NOMO-1 treated with dmso at 0.1 percent for 144 hours (cell line): ENCODE data around the gene NGF.

ENCODE experiments used
- DNase-seq: peaks from one replicate; lab custom pipeline; 2025; ENCODE audit not compliant: unreplicated experiment; lab: John Stamatoyannopoulos, UW

Gene NGF

GRCh38 chr1:115337276-115337632 is 795 bp downstream of the NGF start:
- DNase-seq = no peak

- no peak for DNase-seq
Observed at GRCh38 chr1:115336741-115337140, 1.3 kb downstream of the NGF start.

DNA sequence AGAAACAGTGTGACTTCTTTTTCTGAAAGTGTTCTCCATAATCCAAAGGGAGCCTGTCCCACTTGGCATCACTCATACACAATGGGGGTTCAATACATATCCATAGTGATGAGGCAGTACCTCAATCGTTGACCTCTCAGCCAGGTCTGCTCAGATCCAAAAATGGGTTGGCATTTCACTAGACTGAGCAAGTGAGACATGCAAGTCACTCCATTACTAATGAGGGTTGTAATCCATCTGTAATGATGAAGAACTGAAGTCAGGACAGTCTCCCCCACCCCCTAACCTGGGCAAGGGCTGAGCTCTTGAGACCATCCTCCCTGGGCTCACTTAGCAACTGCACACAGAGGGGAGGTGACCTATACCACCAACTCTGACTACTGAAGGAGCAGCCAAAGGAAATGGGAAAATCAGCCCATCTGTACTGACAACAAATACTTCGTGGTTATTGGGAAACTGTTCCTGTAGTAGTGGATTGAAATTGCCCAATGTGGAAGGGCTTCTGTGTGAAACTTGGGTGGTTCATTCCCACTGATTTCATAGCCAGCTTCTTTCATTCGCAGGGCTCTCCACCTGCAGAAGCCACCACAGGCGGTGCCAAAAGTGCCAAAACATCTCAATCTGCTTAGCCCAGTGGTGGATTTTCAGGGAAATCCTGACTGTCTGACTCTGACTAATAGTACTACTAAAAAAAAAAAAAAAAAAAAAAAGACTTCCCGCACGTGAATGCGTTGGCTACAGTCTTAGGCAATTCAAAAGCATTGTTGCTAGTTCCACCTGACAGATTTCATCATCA is 5.0 kb downstream of the NGF start:
- DNase-seq = peak; percentile 47

- DNase-seq = peak; percentile 3
Observed at GRCh38 chr1:115331558-115332331, 6.3 kb downstream of the NGF start.

DNA sequence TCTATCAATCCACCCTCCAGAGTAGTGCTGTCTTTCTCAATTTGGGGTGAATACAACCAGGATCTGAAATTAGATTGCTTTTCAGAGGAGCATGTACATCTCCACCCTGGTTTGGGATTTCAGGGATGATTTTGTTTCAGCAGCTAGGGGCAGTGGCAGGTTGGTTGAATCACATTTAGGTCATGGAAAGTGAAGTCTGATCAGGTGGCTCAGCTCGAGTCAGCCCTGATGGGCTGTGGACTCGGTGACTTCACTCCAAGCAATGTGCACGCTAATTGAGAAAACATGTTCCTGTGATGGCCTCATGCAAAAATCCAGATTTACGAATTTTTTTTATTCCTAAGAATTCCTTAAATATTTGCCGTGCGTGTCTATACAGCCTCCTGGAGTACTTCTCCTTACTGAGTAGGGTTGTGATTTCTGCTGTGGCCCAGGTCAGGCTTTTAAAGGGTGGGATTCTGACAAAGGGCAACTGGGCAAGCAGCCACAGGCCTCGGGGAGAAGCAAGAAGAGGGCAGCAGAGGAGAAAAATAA is 7.5 kb downstream of the NGF start:
- no peak for DNase-seq

DNA sequence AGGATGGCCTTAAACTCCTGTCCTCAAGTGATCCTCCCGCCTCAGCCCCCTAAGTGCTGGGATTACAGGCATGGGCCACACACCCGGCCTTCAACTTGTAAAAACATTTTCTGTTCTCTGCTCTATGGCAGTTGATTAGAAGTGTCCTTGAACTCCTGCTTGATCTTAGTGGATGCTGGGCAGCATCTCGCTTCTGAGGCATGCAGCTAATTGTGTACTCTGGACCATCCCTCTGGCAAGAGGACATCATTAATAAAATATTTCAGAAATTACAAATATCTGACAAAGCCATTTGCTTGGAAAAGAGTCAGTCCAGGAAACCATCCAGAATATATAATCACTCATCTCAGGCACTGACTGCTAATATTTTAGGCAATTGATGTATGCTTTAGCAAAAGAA is 8.1 kb downstream of the NGF start:
- DNase-seq = no peak

DNA sequence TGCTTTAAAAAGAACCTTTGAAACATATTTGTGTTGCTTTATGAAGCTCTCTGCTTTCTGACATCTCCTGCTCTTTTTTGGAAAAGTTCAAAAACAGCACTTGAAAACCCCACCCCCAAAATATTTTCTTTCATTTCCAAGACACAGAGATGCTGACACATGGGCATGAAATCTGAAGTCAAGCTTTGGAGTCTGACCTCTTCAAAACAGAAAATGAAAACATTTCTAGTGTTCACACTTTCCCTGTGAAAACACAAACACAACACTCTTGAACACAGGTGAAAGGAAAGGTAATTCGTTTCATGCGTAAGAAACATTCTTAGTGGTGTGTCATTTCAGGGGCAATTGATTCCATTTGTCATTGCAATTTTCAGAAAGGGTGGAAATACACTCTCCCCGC is 10.8 kb downstream of the NGF start:
- DNase-seq = no peak

GRCh38 chr1:115326419-115326818 is 11.6 kb downstream of the NGF start:
- no peak for DNase-seq

- no peak for DNase-seq
Observed at GRCh38 chr1:115325874-115326273, 12.2 kb downstream of the NGF start.

DNA sequence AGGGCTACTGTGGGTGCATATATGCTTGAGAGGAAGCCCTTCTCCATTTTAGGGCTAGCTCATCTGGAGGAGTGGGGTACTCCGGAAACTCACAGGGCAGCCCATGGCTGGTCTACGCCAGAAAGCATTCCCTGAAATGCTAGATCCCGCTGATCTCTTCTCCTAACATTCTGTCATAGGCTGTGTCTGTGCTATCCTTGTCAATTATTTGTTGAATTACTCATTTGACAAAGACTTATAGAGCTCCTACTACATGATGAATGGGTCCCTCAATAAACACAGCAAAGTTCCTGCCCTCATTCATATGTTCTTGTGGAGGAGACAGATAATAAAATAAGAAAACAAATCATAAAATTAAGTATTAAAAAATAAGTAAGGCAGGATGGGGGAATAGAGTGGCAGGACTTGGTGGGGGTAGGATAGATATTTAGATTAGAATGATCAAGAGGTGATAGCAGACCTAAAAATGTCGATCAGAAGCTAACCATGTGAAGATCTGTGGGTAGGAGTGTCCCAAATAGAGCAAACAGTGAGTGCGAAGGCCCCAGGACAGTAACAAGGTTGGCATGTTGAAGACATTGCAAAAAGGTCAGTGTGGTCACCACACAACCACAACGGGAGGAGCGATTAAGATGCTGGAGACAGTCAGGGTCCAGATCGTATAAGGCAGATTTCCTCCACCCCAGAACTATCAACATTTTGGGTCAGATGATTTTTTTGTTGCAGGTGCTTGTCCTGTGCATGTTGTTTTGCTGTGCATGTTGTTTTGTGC is 13.2 kb downstream of the NGF start:
- DNase-seq = no peak

DNA sequence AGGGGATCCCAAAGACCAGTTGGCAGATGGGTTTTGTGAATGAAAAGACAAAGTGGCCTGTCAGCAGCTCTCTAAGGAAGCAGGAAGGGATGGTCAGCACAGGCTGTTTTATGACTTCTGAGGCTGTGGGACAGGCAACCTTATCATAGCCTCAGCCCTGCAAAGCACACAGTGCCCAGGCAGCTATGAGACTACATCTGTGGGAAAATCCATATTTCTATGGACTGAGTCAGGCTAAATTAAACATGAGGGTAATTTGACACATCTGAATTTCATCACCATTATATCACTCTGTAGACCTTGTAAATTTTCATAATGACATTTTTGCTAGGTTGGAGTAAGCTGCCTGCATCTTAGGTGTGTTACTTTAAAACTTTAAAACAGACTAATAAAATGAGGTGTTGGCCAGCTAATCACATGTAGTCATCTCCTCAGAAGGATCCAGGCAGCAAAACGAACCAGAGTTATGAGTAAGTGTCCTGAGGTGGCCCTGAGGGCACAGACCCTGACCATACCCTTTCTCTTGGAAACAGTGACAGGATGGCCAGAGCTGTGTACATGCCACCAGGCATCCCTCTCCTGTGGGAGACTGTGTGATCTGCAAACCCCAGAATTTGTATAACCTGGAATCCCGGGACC is 14.6 kb downstream of the NGF start:
- DNase-seq = no peak

DNA sequence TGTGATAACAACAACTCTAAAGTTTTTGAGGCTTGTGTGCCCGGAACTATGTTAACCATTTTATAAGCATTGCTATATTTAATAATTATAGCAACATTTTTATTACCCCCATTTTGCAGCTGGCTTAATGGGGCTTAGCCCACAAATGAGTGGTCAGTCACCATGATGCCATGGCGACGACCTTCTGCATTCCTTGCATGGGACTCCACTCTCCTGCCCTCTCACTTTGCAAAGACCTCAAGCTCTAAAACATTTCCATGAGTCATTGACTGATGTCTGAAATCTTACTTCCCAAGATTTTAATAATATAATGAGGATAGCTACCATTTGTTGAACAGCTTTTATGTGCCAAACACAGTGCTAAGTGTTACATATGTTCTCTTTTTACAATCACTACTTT is 15.4 kb downstream of the NGF start:
- no peak for DNase-seq

DNA sequence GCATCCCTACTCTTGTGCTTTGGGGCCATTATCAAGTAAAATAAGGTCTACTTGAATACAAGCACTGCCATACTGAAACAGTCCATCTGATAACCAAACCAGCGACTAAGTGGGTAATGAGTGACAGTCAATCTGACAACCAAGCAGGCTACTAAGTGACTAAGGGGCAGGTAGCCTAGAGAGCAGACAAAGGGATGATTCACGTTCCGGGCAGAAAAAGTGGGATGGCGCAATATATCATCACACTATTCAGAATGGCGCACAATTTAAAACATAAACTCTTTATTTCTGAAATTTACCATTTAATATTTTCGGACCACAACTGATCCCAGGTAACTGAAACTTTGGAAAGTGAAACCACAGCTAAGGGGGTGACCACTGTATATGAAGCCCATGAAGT is 17.7 kb downstream of the NGF start:
- DNase-seq = no peak

DNA sequence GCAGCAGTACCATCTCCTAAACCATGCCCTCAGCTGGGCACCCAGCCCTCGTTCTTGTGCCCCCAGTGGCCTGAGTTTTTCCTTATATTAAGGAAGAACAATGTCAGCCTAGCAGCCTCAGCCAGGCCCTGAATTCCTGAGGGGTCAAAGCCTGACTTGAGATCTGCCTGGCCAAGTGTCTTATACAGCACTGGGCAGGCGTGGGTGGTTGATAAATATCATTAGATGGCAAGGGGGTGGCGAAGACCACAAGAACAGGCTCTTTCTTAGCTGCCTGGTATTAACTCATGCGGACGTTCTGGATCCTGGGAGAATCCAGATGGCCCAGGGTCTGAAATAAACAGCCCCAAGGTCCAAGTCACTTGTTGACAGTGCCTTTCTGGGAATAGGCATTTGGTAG is 18.3 kb downstream of the NGF start:
- DNase-seq = no peak

DNA sequence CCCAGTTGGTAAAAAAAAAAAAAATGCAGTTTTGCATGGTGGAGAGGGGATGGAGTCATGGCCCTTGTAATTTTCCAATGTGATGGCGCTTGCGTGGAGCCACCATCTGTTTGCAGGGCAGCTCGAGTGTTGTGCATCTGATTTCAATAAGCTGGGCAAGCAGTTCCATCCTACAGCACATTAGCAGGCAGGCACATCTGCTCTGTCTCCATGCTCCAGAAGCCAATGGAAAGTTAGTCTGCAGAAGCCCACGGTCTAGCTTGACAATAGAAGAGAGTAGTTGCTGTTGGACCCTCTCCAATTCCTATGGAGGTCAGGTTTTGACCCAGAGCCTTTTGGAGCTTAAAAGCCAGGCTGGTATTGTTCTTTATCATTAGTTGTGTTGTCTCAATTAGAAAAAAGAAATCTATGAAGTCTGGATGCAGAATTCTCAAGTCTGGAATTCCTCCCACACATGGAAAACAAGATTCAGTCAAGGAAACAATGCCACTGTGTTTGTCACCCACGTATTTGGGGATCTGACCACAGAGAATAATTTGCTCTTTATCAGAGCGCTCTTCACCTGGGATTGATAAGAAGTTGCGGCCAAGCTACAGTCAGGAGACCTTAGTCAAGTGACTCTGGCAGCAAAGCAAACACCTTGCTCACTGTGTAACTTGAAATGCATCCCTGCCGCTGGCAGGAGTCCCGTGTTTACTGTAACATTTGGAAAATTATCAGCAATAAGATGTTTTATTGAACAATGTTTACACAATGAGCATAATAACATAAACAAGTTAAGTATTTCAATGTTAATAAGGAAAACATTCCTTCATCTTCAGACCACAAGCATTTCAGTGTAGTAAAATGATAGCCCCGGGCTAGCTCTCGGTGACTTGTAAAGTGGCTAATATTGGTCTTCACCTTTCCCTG is 20.7 kb downstream of the NGF start:
- no peak for DNase-seq

DNA sequence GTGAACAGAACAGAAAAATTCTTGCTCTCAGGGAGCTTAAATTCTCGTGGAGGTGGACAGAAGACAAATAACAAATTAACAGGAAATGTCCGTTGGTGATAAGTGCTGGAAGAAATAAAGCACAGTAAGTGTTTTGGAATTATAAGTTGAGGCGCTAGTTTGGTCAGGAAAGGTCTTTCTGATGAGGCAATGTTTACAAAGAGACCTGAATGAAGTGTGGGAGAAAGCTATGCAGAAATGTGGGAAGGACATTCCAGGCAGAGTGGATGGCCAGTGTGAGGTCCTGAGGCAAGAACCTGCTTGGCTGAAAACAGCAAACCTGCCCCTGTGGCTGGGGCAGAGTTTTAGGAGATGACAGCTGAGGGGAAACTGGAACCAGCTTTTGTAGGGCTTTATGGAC is 23.3 kb downstream of the NGF start:
- no peak for DNase-seq

DNA sequence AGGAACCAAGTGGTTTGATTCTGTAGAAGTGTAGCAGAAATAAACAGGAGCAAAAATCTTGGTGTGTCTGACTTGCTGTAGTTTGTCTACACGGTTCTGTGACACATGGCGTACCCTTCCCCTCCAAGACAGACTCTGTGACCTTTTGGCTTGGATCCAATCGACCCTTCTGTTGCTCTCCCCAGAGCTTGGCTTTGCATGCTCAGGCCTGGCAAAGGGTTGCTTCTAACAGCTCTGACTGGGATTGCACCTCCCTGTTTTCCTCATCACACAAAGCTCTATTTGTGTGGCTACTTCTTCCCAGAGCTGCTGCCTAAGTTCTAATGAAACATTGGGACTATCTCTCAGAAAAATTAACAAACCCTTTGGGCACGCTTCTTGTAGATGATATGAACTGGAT is 24.0 kb downstream of the NGF start:
- DNase-seq = no peak

DNA sequence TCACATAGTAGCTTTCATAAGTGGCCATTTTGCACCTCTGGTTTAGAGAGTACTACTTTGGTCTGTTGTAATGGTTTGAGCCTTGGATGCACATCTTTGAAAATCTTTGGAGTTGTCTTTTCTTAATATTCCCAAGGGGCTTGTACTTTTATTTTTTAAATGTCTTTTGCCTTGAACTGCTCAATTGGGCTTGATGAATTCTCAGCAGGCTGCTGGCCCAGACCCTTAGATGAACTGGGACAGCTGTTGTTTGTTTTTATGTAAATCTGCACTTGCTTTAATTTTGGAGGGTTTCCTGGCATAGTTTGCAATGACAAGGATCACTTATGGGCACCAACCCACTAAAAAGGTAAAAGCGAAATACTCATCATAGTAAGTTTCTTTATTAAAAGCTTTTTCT is 24.9 kb downstream of the NGF start:
- DNase-seq = no peak

DNA sequence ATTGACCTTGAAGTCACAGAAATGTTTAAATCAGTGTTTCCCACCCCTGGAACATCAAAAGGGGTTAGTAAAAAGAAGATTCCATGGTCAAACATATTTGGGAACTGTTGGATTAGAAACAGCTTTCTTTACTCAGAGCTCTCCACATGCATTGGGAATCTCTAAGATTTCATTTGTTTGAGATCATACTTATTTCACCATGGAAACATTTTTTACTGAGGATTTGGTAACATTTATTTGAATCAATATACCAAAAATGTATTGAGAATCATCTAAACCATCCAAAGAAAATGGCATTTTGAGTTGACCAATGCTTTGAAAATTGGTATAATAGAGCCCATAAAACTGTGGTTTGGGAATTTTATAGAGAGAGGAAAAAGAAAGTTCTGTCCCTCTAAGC is 25.3 kb downstream of the NGF start:
- DNase-seq = no peak

DNA sequence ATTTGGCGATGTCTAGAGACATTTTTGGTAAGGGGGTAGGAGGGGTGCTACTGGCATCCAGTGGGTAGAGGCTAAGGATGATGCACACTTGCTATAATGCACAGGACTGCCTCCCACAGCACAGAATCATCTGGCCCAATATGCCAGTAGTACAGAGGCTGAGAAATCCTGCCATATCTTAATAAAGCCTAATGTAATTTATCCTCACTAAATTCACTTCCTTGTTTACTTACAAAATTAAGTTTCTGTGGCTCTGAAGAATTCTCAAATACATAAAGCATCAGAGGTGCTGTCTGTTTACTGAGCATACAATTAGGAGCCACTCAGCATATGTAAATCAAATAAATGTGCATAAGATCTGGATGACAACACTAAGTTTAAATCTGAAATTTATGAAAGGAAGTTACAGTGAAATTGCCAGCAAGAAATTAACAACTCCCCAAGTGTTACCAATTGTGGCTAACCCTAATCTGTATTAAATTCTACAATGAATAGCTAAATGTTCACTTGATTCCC is 26.5 kb downstream of the NGF start:
- DNase-seq = no peak
